Dedifferentiated amniotic fluid mesenchymal stem cell (primary cell): ENCODE measurements around the gene KY.

Experiments used
- DNase-seq: peaks from one replicate; pipeline ENCODE4 v3.0.0-alpha.2; 2016; ENCODE audit errors: extremely low spot score

Gene KY, protein sequence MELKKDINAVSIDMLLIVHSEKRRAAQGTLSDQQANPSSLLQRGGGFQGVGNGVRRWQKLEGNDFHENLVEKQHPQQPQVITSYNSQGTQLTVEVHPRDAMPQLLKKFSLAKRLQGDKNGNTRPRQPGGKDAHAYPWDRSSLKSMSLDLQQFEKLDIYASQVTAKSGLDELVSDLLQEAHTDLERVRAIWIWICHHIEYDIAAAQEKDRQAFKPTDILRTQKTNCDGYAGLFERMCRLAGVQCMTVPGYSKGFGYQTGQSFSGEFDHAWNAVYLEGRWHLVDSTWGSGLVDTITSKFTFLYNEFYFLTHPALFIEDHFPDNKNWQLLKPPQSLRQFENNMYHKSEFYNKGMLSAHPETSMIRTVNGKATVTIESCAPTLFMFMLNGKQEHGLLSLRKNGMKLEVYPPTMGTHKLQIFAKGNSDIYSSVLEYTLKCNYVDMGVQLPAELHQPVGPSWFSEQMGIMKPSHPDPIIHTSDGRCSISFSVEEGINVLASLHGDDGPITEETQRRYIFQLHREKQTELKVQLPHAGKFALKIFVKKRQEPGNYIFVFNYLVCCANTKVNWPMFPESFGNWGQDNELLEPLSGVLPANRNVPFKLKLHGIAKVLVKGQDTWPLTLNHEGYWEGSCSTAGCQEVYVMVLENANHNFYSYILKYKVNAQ

DNA sequence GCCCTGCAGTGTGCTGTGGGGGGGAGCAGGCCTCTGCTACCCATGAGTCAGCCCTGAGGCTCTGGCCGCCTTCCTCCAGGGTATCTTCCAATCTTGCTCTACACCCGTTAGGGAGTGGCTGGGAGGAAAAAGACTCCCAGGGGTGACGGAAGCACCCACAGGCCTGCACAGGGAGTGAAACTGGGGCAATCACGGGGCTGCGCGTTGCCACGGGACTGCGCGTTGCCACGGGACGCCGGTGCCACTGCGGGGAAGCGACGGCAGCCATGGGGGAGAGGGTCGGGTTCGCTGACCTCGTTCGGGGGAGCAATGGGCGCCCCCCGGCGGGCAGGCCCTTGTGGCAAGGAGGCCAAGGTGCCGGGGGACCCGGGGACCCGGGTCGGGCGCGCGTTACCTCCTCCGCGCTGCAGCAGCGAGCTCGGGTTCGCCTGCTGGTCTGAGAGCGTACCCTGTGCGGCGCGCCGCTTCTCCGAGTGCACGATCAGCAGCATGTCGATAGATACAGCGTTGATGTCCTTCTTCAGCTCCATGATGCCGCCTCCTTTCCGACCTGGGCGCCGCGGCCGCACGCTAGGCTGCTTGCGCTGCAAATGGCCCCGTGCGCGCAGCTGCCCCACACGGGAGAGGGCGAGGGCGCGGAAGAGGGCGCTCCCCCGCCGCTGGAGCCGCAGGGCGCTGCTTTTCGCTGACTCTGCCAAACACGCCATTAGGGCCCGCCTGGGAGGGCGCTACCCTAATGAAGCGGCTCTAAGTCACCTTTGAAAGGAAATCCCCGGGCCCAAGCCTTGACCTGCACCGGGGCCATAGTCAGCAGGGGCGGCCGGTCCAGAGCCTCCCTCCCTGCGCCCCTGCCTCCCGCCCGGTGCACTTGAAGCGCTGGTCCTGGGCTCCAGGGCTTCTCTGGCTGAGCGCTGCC lies at the start of gene KY:
KY (minus strand) TSS at position 592 of the 916 bp plus-strand sequence; CDS start at position 530, 62 bp downstream.
- no peak for DNase-seq

DNA sequence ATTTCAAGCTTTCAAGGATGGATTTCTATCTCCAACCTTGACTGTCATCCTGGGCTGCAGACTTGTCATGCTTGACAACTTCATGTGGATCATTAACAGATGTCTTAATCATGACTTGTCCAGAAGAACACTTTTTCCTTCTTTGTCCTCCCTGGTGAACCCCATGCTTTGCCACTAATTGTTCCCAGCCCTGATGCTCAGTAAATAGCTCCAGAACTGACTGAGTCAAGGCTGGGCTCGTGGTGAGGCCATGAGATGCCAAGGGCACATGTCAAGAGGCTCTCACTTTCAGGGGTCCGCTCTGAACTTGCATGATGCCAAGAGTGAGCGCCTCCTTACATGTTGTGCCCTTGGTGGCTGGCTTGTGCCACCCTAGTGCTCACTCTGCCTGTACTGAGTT lies 48.9 kb upstream of the KY start:
- DNase-seq, result no peak

DNA sequence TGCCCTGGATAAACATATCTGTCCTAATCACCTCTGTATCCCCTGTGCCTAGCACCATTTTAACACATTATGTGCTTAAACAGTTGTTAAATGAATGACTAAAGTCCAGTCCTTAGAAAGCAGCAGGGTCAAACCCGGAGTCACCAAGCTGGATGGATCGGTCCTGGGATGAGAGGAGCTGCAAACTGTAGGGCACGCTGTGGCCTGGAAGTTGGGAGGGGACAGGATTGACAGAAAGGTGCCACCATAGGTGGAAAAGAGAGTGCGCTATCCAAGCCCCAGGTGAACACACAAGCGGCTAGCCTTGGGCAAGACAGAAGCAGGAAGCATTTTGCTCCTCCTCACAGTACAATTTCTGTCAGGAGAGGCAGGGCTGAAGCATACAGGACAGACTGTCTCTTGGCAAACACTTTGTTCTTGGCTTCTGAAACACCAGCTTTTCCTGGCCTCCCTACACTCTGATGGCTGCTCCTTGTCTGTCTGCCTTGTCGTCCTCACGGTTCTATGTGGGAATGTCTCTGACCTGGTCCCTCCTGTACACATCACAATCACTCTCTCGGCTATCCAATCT lies 48.4 kb upstream of the KY start:
- no peak for DNase-seq

DNA sequence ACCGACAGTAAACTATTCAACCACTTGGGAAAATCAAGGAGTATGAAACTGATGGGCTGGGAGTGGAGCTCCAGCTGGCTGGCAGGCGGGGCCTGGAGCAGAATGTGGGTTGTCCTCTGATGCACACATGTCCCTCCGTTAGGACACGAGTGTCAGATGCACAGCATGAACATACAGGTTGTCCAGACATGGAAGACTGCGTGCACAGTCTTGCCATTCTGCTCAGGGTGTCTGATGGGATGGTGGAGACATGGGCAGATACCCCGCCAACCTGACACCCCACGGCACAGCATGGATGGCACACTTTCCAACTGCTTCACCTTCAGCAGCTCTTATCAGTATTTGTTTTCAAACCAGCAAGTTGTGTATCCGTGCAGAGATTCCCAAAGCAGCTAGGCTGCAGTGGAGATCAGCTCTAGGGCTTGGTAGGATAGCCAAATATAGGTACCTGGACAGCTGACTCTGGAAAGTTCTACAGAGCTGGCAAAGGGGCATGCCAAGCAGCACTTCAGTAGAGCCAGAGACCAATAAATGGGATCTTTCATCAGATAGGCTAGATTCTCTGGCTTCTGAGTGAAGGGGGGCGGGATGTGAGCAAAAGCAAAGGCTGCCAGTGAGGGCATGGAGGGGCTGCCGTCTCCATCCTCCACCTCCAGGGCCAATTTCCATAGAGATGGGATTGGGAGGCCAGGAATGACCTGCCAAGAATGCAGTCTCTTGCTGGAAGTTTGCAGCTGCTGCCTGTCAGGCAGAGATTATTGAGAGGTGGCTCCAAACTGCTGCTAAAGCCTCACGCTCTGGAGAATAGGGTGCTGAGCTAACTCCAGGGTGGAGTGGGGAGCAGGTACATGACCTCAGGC lies 47.2 kb upstream of the KY start:
- DNase-seq, result no peak

DNA sequence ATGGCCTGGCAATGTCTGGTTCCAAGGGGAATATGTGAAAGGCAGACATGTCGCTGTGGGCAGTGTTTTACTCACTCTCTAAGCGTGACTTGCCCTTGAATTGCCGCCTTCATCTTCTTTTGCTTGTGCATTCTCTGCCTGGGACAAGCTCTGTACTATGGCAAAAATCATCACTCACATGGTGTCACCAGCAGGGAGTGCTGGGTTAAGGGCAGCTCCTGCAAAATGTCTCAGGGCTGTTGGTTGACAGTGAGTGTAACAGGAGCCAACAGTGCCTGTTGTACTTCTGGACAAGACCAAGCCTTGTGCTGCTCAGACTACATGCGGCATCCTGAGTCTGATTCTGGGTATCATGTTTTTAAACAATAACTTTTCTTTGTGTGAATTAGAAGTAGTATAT lies 45.3 kb upstream of the KY start:
- no peak for DNase-seq

DNA sequence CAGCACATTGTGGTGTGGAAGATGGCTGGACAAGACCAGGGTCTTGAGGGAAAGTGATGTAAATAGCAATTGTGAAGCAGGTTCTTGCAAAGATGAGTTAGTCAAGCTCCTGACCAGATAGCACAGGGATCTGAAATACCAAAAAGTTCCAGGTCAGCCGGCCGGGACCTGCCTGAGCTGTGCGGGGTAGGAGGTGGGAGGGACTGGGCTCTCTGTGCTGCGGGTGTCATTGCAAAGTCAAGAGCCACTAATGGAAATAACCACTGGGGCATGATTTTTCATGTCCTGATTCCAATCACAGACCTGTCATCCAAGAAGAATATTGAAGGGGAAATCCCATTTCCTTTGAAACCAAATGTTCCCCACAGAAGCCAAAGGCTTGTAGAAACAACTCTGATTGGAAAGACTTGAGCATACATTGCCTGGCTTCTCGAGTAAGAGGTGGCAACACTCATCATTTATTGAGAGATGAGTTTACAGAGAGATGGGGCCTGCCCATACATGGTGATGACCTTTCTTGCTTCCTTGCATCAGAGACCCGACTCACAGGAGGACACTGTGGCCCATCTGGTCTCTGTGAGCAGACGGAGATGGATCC lies 44.2 kb upstream of the KY start:
- DNase-seq, result no peak

DNA sequence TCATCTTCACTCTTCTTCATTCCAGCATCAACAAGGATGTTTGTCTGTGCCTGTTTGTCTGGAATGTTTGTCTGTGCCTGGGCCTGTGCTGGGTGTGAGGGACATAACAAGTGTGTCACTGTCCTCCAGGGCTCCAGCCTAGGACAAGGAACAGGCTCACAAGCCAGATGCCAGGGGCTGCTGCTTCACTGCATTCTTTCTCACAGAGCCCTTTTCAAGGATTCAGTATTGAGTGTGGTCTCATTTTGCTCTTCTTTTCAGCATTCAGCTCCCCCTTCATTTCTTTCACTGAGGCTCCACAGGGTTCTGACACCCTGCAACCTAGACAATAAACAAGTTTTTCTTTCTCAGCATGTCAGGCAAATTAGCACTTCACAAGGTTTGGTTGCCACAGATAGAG lies 43.6 kb upstream of the KY start:
- no peak for DNase-seq

DNA sequence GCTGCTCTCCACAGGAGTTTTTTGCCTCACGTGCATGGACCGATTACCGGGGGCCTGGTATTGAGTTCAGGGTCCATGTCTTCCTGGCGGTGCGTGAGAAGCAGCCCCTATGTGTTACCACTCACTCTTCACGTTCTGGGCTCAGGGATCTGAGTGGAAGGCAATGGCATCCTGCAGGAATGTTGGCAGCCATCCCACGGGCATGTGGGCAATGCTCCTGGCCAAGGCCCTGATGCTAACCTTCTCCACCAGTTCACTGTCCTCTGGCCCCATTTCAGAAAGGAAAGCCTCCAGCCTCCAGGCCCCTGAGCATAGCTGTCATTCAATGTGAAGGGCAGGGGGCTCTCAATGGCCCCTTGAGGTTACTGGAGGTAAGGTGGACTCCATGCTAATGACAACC lies 43.0 kb upstream of the KY start:
- no peak for DNase-seq

DNA sequence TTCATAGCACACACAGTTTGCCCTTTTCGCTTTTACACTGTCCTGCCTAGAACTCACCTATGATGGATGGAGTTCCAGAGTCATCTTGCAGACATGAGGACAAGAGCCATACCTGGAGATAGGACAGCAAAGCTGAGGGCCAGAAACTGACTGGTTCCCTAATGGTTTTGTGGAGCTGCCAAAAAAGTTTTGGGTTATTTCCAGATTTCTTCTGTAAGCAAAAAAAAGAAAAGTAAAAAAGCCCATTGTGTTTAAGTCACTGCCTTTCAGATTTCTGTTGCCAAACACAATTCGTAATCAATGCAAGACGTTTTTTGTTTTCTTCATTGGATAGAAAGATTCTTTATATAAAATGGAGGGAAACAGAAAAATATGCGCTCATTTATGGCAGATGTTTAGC lies 42.4 kb upstream of the KY start:
- no peak for DNase-seq

DNA sequence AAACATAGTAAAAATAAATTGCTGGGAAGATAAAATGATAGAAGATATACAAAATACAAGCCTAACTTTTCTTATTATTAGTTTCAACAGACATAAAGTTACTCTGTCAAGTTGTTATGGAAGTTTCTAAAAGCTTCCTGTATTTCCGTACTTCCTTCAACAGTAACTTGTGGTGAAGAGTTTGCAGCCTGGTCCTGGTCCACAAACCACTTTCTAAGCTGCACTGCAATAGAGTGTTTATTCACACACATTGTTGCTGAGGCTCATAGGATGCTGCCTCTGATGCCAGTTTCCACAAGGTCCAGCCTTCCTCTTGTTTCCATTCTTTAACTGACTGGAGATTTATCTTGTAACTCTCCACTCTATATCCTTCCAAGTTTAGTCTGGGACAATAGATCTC lies 39.4 kb upstream of the KY start:
- no peak for DNase-seq

DNA sequence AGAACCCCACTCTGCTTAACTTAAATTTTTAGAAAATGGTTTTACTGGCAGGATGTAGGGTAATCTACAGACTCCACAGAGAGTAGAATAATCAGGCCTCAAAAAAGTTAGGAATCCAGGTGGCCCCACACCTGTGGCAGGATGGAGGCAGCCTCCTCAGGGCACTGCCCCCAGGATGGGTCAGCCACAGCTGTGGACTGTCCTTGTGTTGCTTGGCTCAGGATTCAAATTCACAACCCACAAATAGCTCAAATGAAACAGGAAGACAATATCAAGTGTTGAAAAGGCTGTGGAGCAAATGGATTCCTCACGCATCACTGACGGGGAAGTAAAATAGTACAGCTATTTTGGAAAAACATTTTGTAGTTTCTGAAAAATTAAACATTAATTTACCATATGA lies 36.8 kb upstream of the KY start:
- DNase-seq, result no peak

DNA sequence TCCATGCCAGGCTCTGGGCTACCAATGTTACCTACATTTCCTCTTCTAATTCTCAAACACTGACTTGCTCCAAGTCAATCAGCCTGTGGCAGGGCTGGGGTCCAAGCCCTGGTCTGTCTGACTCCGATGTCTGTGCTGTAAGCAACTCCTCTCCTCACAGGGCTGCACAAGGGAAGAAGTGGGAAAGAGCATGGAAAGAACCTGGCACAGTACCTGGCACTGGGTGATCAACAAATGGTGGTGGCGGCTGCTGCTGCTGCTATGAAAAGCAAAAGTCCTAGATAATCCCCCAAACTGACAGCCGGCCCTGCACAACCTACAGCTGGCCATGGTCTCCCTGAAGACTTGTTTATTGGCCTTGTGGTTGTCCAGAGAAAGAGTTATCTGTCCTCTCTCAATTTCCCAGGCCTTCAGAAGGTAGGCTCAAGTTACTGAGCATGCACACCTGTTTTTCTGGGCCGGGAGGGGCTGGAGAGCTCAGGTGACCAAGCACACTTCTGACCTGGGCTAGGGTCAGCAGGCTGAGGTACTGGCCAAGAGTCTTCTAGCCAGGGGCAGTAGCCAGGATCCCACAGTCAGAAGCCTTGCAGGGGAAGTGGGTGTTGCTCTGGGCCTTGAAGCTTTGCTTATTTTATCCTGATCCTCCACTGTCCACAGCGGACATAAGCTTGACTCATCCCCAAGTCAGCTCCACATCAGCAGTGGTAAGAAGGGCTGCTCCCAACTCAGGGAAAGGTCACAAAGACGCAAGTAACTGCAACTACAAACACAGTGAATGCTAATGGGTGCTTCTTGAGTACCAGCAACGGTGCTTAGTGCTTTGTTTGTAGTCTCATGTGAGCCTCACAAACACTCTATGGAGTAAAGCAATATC lies 35.3 kb upstream of the KY start:
- DNase-seq, result no peak

DNA sequence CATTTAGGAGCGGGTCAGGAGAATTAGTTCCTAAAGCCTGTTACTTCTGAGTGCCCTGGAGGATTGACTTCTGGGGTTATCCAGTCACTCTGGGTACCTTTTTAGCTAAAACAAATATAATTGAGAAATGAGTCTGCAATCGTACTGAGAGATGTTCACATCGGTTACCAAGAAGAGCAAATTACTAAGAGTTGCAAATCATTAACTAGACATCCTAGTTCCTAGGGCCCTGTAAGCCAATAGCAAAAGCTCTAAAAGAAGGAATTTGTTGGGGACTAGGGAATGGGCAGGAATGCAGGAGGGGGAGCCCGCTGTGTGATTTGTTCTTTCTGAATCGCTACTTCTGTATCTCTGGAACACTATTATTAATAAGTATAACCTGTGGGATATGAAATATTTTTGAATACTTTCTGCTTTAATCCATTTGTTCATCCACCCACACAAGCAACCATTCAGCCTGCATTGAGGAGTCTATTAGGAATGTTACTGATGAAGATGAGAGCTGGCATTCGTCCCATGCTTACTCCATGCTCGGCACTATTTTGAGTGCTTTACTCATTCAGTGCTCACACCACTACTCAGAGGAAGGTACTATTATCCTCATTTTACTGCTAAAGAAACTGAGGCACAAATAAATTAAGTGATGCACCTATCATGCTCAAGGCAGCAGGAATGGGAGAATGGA lies 31.5 kb upstream of the KY start:
- no peak for DNase-seq

DNA sequence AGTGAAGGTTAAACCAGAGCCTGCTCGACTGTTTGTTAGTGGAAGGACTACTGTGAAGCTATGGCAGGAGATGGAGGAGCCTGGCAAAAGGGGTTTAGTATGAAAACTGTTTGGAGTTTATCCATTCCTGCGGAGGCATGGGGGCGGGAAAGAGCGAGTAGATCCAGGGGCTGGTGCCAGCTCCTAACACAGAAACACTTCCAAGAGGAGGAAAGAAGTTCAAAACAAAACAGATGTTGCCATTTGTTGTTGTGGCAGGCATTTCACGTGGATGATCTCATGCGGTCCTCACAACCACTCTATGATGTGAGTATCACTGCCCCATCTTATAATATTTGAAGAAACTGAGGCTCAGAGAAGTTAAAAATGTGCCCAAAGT lies 30.7 kb upstream of the KY start:
- no peak for DNase-seq

DNA sequence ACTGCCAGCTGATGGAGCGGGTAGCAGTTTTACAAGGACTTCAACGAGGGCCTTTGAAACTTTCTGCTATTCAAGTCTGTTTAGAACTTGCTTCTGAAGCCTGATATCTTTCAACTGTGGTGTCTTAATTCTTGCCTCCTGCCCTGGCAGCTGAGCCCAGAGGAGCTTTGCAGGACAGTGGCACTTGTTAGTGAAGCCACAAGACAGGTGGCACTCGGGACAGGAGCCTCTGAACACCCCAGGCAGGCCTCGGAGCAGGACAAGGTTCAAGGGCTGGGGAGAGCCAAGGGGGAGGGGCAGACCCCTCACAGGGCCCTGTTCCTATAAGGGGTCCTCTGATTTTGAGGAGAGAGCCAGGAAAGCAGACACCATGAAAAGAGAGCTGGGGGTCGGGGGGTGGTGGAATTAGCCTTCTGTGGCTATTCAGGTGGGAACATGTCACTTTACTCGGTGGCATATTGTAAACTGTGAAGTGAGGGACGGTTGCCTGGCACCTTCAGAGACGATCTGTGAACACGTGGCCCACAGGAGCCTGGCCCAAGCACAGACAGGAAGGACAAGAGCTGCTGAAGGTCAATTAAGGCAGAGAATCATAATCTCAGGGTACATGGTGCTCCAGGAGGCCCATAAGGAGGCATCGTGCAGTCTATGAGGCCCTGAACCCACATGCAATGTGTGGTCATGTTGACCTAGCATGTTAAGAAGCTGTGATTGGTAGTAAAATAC lies 30.1 kb upstream of the KY start:
- no peak for DNase-seq

DNA sequence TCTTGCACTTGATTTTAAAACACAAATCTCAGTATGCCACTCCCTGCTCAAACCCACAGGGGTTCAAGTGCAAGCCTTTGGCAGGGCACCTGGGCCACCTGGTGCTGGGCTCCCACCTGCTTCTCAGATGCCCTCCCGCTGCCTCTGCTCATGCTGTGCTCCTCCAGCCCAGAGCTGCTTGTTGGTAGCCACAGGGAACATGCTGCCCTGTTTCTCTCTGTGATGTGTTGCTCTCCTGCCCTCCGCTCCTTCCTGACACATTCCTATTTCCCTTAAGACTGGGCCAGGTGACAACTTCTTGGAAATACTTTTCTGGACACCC lies 27.1 kb upstream of the KY start:
- no peak for DNase-seq

DNA sequence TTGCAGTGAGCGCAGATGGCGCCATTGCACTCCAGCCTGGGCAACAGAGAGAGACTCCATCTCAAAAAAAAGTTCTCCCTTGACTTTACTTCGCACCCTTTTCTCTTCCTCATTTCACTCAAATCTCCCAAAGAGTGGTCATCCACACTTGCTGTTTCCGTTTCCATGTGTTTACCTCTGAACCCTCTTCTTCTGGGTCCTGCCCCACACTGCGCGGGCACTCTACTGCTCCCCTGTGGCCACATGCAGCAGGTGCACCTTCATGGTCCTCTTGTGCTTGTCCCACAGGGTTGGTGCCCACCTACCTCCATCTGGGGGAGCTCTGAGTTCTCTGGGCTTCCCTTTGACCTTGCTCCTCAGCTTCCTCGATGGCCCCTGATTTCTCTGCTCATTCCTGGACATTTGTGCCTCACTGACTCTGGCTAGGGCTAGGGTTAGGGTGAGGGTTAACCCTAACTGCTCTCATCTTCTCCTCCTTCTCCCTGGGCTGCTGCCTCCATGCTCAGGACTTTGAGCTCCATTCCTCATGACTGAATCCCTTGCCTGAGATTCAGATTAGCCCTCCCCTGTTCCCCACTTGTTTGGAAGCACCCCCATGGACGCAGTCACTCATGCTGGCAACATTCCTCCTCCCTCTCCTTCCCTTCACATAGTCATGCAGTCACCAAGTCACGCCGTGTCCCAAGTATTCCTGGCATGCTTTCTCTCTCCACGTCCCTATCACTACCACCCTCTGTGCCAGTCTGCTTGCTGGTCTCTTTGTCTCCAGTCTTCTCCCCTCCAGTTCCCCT lies 26.6 kb upstream of the KY start:
- no peak for DNase-seq

DNA sequence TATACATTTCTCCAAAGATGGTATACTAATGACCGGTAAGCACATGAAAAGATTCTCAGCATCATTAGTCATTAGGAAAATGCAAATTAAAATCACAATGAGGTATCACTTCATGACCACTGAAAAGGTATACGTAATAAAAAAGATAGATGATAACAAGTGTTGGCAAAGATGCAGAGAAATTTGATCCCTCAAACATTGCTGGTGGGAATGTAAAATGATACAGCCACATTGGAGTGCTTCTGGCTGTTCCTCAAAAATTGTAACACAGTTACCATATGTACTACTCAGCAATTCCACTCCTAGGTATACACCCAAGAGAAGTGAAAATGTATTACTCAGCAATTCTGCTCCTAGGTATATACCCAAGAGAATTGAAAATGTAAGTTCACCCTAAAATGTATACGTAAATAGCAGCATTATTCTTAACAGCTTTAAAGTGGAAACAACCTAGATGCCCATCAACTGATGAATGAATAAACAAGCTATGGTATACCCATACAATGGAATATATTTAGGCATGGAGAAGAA lies 25.0 kb upstream of the KY start:
- DNase-seq, result no peak
